Natural killer cell (primary cell): Measurements from ENCODE around the gene TSC22D3. TPM values are rescaled to one million over a fixed set of nuclear protein-coding genes. Genes with fewer than 3 reads are reported as not detected.

Experiments
- ATAC-seq, 3 donors: fragments of 150-1000 bp in 2 of 3; fragments of 200-7000 bp in 1 of 3; cut with Tn5 transposase; 1 replicate in 1 of 3; 2 replicates in 2 of 3; pipeline ENCODE4 v1.10.0; 2021; ENCODE audit warnings: mild to moderate bottlenecking in 2 of 3, moderate library complexity in 2 of 3
- DNase-seq, 2 donors: peaks; one replicate each; pipeline versions ENCODE4 v3.0.0 to v3.0.0-alpha.2; 2013 to 2021; ENCODE audit warnings: mixed read lengths in 1 of 2
- H3K27ac ChIP-seq: one replicate; pipeline ENCODE4 v1.5.1; 2013; ENCODE audit warnings: mild to moderate bottlenecking, low read length
- H3K27me3 ChIP-seq: one replicate; pipeline ENCODE4 v1.6.1; 2013; ENCODE audit warnings: low read length; ENCODE audit not compliant: control insufficient read depth, insufficient read depth
- H3K36me3 ChIP-seq: one replicate; pipeline ENCODE4 v1.6.1; 2013; ENCODE audit warnings: low read length; ENCODE audit not compliant: control insufficient read depth, insufficient read depth
- H3K4me1 ChIP-seq: one replicate; pipeline ENCODE4 v1.6.1; 2013; ENCODE audit warnings: low read length; ENCODE audit not compliant: control insufficient read depth, insufficient read depth
- H3K4me3 ChIP-seq: one replicate; pipeline ENCODE4 v1.5.1; 2013; ENCODE audit warnings: low read length
- H3K9me3 ChIP-seq: one replicate; pipeline ENCODE4 v1.6.1; 2013; ENCODE audit warnings: low read length; ENCODE audit not compliant: control insufficient read depth, insufficient read depth
- H3K27ac Mint-ChIP-seq, 2 donors: one replicate each; pipeline ENCODE4 v1.8.0; 2022; ENCODE audit warnings: mild to moderate bottlenecking in 2 of 2, mixed read lengths in 2 of 2, moderate library complexity in 1 of 2
- H3K27me3 Mint-ChIP-seq, 2 donors: one replicate each; pipeline ENCODE4 v1.8.0; 2022; ENCODE audit warnings: low read depth in 2 of 2, mixed read lengths in 2 of 2
- H3K36me3 Mint-ChIP-seq: one replicate; pipeline ENCODE4 v1.8.0; 2022; ENCODE audit warnings: mixed read lengths
- H3K4me1 Mint-ChIP-seq, 2 donors: one replicate each; pipeline ENCODE4 v1.8.0; 2022; ENCODE audit warnings: mixed read lengths in 2 of 2
- H3K4me3 Mint-ChIP-seq: one replicate; pipeline ENCODE4 v1.8.0; 2022; ENCODE audit warnings: mild to moderate bottlenecking, moderate library complexity, mixed read lengths
- H3K9me3 Mint-ChIP-seq, 2 donors: one replicate each; pipeline ENCODE4 v1.8.0; 2022; ENCODE audit warnings: mixed read lengths in 2 of 2
- WGBS: methylation state at CpG from one replicate; pipeline ENCODE4 v1.1.7; 2013; ENCODE audit warnings: missing lambda C conversion rate; ENCODE audit not compliant: insufficient coverage; 5-methylcytosine and 5-hydroxymethylcytosine counted together
- intact Hi-C: fragments of 100-400 bp; cut with micrococcal nuclease; formaldehyde crosslinking; loops from one replicate; pipeline ENCODE4 v1.14.2; 2022
- total RNA-seq, 4 donors: library from RNA; stranded (reverse); fragments of 120-200 nt in 1 of 4; gene quantifications; one replicate each; pipeline versions ENCODE4 v1.2.3 to v1.2.4, GENCODE V29; 2013 to 2022
- TF ChIP-seq, protein P1 (sequence below): fragments of 200-600 bp; IDR thresholded peaks from one replicate; pipeline ENCODE4 v1.8.0; 2022; ENCODE audit warnings: antibody characterized with exemption

Gene TSC22D3
- total RNA-seq, 3 donors from 2014 or later (not counting 1 experiment from before 2014, with no cell fraction given): 895 to 1,800 (median 1,053) TPM

DNA sequence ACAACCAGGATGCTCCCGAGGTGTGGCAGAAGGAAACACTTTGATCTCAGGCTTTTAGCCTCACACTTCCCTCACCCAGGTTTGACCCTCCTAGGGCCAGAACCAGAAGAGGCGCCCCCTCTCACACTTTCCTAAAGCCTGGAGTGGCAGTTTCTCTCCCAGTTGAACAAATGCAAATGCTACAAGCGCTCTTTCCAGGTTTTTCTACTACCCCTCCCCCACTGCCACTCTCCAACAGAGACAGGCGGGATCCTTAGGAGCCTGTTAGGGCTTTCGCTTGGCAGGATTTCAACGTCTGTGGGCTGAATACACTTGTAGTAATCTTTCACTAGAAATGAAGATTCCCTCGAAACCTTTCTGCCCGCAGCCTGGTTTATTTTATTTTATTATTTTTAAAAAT lies 2.4 kb downstream of the TSC22D3 start:
- no peak for DNase-seq
- Histone ChIP-seq H3K27me3 (no peaks in the 10 kb centered on the region), H3K9me3 (no peaks in the 10 kb centered on the region), H3K27ac (no peak overlapping the region), H3K36me3 (no peaks in the 10 kb centered on the region), H3K4me3 (no peak overlapping the region), H3K4me1 (peaks cover 23% of the 10 kb centered on the region)
- no peak overlapping the region for H3K27ac Mint-ChIP-seq
- intact Hi-C loops: no loop called here
- H3K9me3 Mint-ChIP-seq: no peaks in the 10 kb centered on the region
- TF ChIP-seq, protein P1, sequence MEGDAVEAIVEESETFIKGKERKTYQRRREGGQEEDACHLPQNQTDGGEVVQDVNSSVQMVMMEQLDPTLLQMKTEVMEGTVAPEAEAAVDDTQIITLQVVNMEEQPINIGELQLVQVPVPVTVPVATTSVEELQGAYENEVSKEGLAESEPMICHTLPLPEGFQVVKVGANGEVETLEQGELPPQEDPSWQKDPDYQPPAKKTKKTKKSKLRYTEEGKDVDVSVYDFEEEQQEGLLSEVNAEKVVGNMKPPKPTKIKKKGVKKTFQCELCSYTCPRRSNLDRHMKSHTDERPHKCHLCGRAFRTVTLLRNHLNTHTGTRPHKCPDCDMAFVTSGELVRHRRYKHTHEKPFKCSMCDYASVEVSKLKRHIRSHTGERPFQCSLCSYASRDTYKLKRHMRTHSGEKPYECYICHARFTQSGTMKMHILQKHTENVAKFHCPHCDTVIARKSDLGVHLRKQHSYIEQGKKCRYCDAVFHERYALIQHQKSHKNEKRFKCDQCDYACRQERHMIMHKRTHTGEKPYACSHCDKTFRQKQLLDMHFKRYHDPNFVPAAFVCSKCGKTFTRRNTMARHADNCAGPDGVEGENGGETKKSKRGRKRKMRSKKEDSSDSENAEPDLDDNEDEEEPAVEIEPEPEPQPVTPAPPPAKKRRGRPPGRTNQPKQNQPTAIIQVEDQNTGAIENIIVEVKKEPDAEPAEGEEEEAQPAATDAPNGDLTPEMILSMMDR: no peak
- WGBS: 95% methylated on average over 5 of the region's 8 CpGs
- peaks cover 14 to 19% of the 10 kb centered on the region in 2 donors for H3K4me1 Mint-ChIP-seq
- no peak for ATAC-seq
- H3K4me3 Mint-ChIP-seq: no peak overlapping the region
- no peaks in the 10 kb centered on the region for H3K36me3 Mint-ChIP-seq
- peaks cover 0 to 14% of the 10 kb centered on the region in 2 donors for H3K27me3 Mint-ChIP-seq

DNA sequence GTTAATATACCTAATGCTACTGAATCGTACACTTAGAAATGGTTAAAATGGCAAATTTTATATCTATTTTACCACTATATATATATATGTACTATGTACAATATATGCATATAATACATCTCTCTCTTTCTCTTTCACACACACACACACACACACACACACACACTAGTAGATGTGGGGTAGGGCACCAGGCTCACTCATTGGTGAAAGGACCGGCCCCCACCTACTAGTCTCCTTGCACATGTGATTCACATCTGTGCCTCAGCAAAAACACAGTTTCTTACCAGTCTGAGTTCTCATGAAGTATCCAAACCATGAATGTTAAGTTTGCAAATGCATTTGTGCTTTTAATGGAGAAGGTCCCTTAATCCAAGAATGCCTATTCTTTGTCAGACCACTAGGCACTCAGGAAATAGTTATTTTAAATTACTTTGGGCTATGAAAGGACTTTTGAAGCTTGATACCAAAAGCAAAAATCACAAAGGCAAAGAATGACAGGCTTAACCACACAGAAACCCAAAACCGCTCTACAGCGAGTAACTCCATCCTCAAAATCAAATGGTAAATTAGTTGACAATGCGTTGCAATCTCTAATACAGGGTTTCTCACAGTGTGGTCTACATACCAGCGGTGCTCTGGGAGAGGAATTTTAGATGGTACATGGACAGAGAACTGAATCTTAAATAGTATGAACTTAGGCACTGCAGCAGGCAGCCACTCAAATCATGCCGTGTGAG lies 5.8 kb downstream of the TSC22D3 start:
- no peak overlapping the region for H3K27ac ChIP-seq
- WGBS: 79% methylated on average over 4 of the region's 7 CpGs
- no peak overlapping the region for H3K27ac Mint-ChIP-seq
- H3K4me1 Mint-ChIP-seq: peaks cover 0 to 4% of the 10 kb centered on the region in 2 donors
- TF ChIP-seq, protein P1: no peak
- intact Hi-C loops: no loop called here
- H3K27me3 Mint-ChIP-seq: peaks cover 0 to 8% of the 10 kb centered on the region in 2 donors
- H3K36me3 ChIP-seq: no peaks in the 10 kb centered on the region
- no peak overlapping the region for H3K4me3 Mint-ChIP-seq
- DNase-seq (no peak), ATAC-seq (peak in 2 of 3 donors; percentile 10 to 26)
- peaks cover 2% of the 10 kb centered on the region for H3K4me1 ChIP-seq
- H3K36me3 Mint-ChIP-seq: no peaks in the 10 kb centered on the region
- no peaks in the 10 kb centered on the region for H3K9me3 ChIP-seq
- H3K27me3 ChIP-seq: no peaks in the 10 kb centered on the region
- no peak overlapping the region for H3K4me3 ChIP-seq
- H3K9me3 Mint-ChIP-seq: no peaks in the 10 kb centered on the region

DNA sequence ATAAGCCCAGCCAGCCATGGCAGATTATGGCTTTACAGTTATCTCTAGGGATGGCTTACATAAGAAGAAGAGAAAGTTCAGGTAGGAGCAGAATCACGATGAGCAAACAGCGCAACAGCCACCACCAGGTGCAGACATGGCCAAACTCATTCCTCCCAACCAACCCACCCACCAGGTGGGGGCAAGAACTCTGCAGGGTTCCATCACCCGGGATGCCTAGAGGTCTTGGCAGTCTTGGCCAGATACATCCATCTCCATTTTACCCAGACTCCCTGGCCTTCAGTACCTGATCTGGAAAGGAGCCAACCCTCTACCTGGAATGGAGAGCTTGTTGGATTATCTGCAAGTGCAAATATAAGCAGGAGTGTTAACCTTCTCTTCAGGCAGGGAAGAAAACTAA lies 7.5 kb downstream of the TSC22D3 start:
- Mint-ChIP-seq H3K9me3 (no peaks in the 10 kb centered on the region), H3K4me1 (no peaks in the 10 kb centered on the region), H3K27me3 (peaks cover 0 to 8% of the 10 kb centered on the region in 2 donors), H3K27ac (no peak overlapping the region), H3K4me3 (no peak overlapping the region), H3K36me3 (no peaks in the 10 kb centered on the region)
- TF ChIP-seq, protein P1: no peak
- H3K27ac ChIP-seq: no peak overlapping the region
- no peak overlapping the region for H3K4me3 ChIP-seq
- H3K4me1 ChIP-seq: no peaks in the 10 kb centered on the region
- H3K36me3 ChIP-seq: no peaks in the 10 kb centered on the region
- WGBS: no CpG with 5 or more reads among the region's 3 CpGs
- H3K27me3 ChIP-seq: no peaks in the 10 kb centered on the region
- H3K9me3 ChIP-seq: no peaks in the 10 kb centered on the region
- ATAC-seq: no peak
- no peak for DNase-seq
- intact Hi-C loops: no loop called here
